Activated CD4-positive, alpha-beta T cell treated with anti-CD3 and anti-CD28 coated beads, Interleukin-2, Interleukin-6, amounts not matched to agents 100 ng/mL and 50 ng/mL, durations not matched to agents 16 hours and 8 hours (primary cell): ENCODE data around the gene TLX2.
"Not testable (repeated sequence)": the region's sequence is repeated elsewhere in the genome, so short reads cannot be mapped to it uniquely, and the experiment has no call there.

Source experiments
- DNase-seq: peaks from one replicate; pipeline ENCODE4 v3.0.0-alpha.2; 2020

Gene TLX2

DNA sequence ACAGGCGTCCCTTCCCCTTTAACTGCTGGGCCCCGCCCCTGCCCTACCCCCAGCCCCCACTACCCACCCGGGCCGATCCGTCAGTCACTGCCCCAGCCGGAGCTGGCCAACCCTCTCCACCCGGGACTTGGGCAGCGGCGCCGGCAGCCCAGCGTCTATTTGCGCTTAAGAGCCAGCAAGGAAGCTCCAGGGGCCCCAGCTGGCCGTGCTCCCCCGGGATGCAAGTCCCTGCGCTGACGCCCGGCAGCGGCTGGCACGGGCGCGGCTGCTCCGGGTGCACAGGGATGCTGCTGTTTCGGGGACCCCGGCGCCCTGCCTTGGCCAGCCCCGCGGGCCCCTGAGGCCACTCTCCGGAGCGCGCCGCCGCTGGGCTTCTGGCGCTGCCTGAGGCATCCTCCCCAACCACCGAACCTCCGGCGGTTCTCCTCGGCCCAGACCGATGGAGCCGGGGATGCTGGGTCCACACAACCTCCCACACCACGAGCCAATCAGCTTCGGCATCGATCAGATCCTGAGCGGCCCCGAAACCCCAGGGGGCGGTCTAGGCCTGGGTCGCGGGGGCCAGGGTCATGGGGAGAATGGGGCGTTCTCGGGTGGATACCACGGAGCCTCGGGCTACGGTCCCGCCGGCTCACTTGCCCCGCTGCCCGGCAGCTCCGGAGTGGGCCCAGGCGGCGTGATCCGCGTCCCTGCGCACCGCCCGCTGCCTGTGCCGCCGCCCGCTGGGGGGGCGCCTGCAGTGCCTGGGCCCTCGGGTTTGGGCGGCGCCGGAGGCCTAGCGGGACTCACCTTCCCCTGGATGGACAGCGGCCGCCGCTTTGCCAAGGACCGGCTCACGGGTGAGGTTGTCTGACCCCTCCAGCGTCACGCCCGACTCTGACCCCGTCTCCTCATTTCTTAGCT lies at the start of gene TLX2:
Gene TLX2, plus strand, starts transcription at position 83 of the 903 bp plus-strand sequence. Its CDS starts 357 bp downstream, at position 440.
- no peak for DNase-seq

DNA sequence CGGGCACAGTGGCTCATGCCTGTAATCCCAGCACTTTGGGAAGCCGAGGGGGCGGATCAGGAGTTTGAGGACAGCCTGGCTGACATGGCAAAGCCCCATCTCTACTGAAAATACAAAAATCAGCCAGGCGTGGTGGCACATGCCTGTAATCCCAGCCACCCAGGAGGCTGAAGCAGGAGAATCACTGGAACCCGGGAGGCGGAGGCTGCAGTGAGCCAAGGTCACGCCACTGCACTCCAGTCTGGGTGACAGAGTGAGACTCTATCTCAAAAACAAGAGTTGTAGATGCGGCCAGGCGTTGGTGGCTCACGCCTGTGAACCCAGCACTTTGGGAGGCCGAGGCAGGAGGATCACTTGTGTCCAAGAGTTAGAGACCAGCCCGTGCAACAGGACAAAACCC lies 43.5 kb upstream of the TLX2 start:
- not testable (repeated sequence) for DNase-seq

DNA sequence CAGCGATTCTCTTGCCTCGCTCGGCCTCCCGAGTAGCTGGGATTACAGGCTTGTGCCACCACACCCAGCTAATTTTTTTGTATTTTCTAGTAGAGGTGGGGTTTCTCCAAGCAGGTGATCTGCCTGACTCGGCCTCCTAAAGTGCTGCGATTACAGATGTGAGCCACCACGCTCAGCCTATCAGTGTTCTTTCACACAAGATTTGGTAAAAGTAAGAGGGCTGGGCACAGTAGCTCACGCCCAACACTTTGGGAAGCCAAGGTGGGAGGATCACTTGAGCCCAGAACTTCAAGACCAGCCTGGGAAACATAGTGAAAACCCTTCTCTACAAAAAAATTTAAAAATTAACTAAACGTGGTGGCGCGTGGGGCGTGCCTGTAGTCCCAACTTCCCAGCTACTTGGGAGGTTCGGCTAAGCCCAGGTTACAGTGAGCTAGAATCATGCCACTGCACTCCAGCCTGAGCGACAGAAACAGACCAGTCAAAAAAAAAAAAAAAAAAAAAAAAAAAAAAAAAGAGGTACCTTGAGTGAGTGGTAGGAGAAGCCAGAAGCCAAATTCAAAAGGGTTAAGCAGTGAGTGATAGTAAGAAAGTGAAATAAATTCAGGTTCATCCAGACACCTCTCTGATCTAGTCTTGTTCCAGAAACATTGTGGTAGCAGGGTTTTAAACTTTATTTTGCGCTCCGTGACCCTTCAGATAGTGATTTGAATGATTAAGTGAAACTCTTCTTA lies 42.8 kb upstream of the TLX2 start:
- no peak for DNase-seq

DNA sequence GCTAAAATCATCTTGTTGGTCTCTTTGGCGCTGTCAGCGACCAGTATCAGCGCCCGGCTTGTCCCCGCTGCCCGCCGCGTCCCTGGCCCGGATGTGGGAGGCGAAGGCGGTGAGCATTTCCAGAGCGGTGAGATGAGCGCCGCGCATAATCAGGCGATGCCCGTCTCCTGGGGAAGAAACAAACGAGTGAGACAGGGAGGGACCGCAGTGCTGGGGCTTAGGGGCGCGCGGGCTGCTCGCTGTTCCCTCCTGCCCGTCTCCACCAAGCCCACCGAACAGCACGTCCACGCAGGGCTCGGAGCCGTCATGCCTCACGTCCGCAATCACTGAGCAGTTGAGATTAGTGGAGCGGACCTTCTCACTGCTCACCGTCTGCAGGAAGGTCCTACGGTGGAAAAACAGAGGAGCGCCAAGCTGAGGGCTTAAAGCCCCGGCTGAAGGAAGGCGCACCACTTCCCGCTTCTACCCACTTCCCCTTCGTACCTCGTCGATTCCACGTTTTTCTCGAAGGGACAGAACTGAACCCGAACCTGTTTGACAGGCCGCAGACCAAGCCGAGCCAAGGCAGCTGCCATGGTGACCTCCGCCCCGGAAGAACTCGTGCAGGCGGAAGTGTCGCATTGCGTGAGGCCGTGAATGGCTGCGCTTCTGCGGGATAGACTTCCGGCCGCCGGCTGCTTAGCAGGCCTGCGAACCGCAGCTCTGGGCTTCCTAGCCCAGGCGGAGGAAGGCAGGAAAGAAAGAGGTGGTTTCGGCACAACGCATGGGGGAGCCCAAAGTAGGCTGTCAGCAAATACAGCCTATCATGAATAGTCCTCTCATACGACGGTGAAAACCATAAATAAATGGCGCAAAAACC lies 41.9 kb upstream of the TLX2 start, which contains the start of gene MRPL53:
Gene MRPL53, minus strand, starts transcription at position 595 of the 859 bp plus-strand sequence. Its CDS starts 20 bp downstream, at position 575.
- DNase-seq, result peak; percentile 97

DNA sequence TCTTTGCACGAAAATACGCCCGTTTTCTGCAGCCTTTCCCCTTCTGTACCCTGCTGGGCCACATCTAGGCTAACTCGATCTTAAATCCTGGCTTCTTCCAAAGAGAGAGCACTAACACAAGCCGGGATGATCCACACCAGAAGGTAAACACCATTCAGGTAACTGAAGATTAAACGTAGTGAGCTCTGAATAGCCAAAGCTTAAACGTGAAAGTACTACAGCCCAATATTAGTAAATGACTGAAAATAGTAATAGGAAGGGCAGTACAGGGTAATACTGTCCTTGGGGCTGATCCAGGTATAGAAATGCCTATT lies 41.3 kb upstream of the TLX2 start:
- no peak for DNase-seq

DNA sequence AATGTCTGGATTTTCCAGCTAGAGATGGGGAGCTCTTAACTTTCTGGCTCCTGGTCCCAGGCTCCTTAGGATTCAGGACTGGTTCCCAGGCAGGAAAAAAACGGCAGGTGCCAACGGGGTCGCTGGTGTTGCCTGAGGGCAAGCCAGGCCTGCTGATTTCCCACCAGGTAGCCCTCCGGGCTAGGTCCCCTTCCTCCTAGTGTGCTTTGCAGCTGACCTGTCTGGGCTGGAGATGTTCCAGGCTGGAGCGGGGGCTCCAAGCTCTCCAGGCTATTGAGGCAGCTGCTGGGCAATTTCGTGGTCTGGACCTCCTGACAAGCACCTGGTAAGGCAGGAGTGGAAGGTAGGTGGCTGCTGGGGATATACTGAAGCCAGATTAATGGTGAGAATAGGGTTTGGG lies 39.8 kb upstream of the TLX2 start:
- DNase-seq, result no peak

DNA sequence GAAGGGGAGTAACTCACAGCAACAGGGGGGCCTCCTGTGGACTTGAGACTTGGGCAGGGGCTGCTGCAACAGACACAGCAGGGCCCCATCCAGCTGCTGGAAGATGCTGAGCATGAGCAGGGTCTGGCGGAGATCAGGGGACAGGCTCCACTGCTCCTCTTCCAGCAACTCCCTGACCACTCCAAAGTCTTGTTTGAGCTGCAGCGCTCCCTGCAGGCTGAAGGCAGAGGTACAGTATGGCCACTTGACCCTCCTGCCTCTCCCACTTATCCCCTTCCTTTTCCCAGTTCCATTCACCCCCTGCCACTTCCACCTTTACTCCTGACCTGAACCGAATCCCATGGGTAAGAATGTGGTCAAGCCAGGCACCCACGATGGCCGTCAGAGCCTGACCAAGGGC lies 39.4 kb upstream of the TLX2 start:
- no peak for DNase-seq

DNA sequence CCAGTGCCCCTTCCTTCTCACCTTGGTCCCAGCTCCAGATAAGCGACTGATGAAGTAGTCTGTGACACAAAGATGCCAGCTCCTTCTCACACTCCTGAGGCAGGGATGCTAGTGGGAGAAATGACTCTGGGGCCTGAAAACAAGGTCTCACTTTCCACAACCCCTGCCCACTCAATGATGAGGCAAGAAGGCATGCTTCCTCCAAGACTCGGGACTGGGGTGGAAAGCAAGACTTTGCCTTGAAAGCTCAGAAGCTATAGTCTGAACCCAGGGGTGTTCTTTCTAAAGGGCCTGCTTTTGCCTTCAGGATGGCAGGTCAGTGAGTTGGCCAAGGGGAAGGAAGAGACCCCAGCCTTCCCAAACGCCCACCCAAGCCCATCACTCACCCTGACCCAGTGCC lies 32.8 kb upstream of the TLX2 start:
- no peak for DNase-seq

DNA sequence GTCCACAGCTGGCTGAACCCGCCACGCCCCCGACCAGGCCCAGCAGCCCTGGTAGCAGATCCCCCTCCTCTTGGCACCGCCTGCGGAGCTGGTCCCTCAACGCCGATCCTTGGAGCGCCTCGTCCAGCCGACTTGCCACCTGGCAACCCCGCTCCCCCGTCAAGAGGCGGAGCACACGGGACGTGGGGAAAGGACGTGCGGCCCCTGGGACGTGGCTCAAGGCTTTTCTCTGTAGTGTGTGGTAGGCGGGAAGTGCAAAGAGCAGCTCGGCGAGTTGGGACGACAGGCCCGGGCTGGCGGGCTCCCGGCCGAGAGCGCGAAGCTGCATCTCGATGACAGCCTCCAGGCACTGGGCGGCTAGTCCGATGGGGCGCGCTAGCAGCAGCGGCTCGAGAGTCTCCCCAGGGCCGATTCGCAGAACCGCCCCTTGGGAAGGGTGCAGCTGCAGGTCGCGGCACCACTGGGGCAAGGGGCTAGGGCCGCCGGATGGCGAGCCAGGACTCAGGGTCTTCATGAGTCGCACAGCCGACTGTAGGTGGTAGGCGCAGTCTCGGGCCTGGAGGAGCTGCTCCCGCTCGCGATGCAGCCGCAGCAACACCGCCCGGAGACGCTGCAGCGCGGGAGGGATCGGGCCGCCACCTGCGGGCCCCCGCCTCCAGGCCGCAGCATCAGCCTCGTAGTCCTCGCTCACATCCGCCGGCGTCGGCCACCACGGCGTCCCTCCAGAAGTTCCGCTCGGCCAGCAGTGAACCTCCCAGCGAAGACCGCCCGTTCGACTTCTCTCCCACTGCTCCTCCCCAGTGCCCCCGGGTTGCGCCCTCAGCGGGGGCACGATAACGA lies 32.1 kb upstream of the TLX2 start:
- DNase-seq, result peak; percentile 69

DNA sequence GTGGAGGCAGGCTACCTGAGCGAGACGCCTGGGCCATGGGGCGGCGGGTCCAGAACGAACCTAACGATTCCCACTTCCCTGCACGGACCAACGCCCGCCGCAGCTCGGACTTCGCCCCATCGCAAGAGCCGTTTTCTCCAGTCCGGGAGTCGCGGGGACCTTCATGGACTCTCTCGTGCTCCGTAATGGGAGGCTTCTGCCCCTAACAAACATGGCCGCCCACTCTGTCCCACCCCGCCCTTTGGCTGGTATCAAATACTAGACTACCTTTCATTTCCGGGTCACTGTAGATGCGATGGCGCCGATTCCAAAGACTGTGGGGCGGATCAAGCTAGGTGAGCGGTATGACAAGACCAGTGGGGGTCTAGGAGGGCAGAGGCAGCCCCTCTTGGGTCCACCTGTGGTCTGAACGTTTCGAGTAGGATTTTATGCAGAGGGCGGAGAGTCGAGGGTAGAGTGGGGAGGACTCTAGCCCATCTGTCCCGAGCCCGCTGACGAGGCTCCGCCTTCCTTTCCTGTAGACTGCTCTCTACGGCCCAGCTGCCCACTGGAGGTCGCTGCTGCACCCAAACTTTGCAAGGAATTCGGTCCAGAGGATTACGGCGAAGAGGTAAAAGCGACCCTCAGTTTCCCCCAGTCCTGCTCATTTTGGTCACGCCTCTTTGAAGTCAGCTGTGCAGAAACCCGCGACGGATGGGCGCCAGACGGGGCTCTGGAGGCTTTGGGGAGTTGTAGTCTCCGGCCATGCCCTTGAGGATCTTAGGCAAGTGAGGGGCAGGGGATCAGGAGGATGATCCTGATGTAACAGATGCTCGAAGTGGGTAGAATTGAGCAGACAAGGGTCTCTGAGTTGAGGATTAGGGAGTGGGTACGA lies 31.2 kb upstream of the TLX2 start, which contains the start of the genes CCDC142 and TTC31:
Gene CCDC142, minus strand, starts transcription at position 198 of the 874 bp plus-strand sequence. Its CDS starts 161 bp downstream, at position 37.
Gene TTC31, plus strand, starts transcription at position 281 of the 874 bp plus-strand sequence. Its CDS starts 15 bp downstream, at position 296.
- DNase-seq, result peak; percentile 96

DNA sequence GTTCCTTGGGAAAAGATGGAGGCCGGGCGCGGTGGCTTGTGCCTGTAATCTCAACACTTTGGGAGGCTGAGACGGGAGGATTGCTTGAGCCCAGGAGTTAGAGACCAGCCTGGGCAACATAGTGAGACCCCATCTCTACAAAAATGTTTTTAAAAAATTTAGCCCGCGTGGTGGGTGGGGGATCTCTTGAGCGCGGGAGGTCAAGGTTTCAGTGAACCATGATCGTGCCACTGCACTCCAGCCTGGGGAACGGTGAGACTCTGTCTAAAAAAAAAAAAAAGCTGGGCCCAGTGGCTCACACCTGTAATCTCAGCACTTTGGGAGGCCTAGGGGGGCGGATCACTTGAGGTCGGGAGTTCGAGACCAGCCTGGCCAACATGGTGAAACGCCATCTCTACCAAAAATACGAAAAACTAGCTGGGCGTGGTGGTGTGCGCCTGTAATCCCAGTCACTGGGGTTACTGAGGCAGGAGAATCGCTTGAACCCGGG lies 30.5 kb upstream of the TLX2 start:
- DNase-seq, result not testable (repeated sequence)

DNA sequence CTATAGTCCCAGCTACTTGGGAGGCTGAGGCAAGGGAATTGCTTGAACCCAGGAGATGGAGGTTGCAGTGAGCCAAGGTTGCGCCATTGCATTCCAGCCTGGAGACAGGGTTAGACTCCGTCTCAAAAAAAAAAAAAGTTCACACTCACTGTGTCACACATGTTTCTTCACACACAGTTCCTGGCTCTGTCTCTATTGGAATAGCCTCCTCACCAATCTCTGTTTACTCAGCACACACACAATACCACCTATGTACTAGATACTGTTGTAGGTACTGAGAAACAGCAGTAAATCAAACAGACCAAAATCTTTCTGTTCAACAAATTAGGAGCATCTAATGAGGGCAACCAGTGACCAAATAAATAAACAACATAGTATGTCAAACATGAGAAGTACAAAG lies 28.1 kb upstream of the TLX2 start:
- no peak for DNase-seq

DNA sequence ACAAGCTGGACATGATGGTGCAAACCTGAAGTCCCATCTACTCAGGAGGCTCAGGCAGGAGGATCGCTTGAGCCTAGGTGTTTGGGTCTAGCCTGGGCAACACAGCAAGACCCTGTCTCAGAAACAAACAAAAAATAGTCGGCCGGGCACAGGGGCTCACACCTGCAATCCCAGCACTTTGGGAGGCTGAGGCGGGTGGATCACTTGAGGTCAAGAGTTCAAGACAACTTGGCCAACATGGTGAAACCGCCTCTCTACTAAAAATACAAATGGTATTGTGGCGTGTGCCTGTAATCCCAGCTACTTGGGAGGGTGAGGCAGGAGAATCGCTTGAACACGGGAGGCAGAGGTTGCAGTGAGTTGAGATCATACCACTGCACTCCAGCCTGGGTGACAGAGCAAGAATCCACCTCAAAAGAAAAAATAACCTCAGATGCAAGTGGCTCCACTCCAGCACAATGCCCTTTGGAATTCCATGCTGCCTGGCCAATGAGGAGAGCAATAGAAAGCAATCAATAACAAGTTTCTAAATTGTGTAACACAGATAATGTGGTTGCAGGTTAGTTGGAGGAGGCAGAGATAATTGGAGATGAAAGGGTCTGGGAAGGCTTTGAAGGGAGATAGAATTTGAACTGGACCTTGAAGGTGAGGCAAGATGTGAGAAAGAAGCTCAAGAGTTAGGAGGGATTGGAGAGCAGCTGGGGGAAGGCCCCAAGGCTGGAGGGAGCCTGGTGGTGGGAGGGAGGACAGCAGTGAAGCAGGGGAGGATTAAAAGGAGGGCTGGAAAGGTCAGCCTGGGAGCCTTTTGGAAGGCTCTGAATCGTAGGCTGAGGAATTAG lies 25.4 kb upstream of the TLX2 start:
- DNase-seq, result no peak

DNA sequence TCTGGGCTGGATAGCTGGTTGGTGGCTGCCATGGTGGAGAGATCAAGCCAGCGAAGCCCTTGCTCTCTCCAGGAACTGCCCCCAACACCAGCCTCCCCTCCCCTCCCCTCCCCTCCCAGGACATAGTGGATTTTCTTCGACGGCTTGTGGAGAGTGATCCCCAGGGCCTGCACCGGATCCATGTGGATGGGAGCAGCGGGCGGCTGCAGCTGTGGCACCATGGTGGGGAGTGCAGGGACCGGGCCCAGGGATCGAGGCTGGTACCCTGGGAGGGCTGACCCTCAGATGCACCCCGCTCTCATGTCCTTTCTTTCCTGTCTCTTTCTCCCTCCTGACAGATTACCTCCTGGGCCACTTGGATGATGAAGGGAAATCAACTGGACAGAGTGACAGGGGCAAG lies 24.3 kb upstream of the TLX2 start:
- DNase-seq, result no peak

DNA sequence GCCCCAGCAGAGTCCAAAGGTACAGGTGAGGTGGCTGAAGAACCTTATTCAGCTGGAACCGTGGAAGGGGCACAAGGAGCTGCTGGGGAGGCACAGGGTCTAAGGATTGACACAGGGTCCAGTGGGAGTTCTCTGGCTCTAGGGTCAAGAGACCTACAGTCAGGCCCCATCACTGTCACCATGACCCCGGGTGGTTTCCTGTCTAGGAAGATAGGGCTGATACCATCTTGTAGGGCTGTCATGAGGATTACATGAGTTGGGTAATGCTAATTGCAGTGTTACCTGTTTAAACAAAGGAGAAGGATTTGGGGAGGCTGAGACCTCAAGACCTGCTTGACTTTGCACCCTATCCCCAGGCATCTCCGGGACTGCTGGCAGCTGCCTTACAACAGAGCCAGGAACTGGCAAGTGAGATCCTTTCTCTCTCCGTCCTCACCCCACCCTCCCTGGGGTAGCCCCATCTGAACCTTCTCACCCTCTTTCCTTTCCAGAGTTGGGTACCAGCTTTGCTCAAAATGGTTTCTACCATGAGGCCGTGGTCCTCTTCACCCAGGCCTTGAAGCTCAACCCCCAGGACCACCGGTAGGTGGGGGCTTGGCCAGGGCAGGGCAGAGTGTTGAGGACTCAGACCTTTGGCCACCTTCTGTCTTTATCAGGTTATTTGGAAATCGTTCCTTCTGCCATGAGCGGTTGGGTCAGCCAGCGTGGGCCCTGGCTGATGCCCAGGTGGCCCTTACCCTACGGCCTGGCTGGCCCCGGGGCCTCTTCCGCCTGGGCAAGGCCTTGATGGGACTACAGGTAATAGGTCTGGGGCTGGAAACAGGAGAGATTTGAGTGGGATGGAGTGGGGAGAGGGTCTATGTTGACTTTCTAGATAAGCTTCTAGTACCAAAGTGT lies 22.4 kb upstream of the TLX2 start:
- no peak for DNase-seq

DNA sequence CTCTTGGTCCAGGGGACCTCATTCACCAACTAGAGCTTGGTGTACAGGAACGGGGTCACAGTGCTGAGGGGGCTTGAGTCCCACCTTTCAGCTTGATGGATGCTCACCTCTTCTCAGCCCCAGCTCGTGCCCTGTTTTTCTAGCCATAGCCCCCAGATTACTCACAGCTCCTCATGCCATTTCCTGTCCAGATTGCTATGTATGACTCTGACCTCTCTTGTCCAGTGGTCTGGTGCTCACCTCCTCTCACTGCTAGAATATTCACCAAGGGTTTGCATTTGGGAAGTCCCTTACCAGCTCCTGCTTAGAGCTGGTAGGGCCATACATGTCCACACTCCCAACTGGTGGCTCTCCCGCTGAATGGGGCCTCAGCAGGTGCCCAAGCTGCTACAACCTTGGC lies 20.7 kb upstream of the TLX2 start:
- no peak for DNase-seq

DNA sequence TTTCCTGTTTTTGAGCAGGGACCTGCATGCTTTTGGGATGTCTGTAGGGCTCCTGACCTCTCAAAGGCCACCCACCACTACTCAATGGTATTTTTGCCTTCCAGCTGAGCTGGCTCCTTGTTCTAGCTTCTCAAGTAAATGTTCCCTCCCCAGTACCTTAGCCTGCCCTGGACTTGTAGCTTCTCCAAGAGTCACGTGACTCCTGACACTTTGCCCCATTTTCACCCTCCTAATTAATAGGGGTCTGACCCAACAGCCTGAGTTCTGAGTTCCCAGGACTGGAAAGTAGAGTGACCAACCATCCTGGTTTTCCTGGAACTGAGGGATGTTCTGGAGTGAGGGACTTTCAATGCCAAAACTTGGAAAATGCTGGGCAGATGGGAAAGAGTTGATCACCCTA lies 18.8 kb upstream of the TLX2 start:
- no peak for DNase-seq

DNA sequence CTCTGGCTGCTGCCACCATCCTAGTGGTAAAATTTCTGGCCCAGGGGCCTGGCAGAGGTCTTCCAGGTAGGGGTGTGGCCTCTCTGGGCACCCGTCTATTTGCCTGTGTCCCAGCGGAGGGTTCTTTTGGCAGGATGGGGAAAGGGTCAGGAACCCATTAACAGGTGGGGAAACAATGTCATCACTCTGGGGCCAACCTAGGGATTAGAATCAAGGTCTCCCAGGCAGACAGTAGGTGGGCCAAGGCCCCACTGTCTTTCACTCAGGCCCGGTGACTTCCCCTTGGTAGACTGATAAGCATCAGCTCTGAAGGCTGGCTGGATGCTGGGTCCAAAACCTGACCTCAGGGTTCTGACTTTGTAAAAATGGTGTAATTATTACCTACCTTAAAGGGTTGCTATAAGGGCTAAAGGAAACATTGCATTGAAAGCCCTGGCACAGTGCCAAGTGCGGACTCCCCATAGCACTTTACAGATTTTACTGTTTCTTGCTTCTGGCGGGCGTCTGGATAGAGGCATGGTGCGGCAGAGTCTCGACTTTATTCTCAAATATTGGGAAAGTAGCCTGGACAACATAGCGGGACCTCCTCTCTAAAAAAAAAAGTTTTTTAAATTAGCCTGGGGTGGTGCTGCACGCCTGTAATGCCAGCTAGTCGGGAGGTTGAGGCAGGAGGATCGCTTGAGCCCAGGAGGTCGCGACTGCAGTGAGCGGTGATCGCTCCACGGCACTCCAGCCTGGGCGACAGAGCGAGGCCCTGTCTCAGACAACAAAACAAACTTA lies 17.1 kb upstream of the TLX2 start:
- DNase-seq, result no peak
